ENCODE results near the gene ABCG1.

ABCG1 gene

DNA sequence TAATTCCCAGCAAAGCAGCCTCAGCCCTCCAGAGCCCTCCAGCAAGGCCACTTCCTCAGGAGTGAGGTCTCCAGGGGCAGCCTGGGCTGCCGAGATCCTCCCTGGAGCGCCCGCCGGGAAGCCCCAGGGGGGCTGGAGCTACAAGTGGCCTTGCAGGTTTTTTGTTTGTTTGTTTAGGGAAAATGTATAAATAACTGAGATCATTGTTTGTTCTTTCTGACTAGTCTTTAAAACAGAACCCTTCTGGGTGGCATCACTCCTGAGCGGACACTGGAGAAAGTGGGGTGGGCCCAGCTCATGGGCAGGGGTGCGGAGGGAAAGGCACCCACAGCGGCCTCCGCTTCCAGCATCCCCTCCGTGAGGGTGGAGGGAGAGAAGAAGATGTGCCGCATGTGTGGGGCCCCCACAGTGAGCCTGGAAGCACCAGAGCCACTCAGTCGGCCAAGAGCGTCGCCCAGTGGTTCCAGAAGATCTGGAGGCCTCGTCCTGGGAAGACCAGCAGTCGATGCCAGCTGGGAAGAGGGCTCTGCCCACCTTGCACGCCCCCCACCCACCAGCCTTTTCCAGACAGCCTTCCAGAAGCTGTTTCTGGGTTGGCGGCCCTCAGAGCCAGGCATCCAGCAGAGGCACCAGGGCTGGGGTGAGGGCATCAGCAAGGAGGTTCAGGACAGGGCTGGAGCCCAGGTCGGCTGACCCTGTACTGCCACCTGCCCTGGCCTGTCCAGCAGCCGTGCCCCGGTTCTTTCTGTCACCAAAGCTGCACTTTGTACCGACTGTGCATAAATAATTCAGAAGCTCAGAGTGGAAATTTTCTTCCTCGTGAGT is 61.6 kb downstream of the ABCG1 start:
- H3K4me3 ChIP-seq (ENCODE audit: low read depth, low read length): no peak overlapping the region
- TF ChIP-seq, protein P1, sequence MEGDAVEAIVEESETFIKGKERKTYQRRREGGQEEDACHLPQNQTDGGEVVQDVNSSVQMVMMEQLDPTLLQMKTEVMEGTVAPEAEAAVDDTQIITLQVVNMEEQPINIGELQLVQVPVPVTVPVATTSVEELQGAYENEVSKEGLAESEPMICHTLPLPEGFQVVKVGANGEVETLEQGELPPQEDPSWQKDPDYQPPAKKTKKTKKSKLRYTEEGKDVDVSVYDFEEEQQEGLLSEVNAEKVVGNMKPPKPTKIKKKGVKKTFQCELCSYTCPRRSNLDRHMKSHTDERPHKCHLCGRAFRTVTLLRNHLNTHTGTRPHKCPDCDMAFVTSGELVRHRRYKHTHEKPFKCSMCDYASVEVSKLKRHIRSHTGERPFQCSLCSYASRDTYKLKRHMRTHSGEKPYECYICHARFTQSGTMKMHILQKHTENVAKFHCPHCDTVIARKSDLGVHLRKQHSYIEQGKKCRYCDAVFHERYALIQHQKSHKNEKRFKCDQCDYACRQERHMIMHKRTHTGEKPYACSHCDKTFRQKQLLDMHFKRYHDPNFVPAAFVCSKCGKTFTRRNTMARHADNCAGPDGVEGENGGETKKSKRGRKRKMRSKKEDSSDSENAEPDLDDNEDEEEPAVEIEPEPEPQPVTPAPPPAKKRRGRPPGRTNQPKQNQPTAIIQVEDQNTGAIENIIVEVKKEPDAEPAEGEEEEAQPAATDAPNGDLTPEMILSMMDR (IDR thresholded peaks at IDR 0.05; ENCODE audit: low read depth, low read length): no peak

DNA sequence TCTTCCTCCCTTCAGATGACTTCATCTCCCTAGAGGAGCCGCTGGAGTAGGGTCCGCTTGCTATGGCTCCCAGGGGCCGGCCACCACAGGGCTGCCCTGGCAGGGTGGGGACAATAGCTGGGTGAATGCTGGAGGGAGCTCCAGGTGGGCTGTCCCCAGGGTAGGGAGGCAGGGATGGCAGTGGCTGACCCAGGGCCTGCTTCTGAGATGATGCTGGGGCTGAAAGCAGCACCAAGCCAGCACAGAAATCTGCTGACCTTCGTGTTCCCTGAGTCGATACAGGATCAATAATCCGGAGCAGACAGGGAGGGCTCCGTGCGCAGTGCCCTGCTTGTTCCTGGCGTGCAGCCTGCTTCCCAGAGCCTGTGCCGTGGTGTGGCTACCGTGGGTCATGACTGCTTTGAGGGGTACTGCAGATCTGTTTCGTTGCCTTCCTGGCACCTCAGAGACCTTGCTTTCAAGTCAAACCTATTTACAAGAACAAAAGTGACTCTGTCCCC is 62.3 kb downstream of the ABCG1 start:
- no peak overlapping the region for H3K4me3 ChIP-seq (ENCODE audit: low read depth, low read length)
- TF ChIP-seq, protein P1 (IDR thresholded peaks at IDR 0.05; ENCODE audit: low read depth, low read length): no peak

DNA sequence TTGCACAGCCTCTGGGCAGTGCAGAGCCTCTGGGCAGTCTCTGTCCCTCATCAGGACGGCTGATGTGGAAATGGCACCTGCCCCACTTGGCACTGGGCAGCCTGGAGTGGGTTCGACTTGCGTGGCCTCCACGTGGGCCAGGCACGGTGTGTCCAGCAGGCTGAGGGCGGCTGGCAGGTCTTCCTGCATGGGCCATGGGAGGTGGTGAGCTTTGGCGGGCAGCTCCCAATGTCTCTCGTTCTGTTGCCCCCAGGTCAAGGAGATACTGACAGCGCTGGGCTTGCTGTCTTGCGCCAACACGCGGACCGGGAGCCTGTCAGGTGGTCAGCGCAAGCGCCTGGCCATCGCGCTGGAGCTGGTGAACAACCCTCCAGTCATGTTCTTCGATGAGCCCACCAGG is 63.1 kb downstream of the ABCG1 start:
- no peak overlapping the region for H3K4me3 ChIP-seq (ENCODE audit: low read depth, low read length)
- TF ChIP-seq, protein P1 (IDR thresholded peaks at IDR 0.05; ENCODE audit: low read depth, low read length): no peak

DNA sequence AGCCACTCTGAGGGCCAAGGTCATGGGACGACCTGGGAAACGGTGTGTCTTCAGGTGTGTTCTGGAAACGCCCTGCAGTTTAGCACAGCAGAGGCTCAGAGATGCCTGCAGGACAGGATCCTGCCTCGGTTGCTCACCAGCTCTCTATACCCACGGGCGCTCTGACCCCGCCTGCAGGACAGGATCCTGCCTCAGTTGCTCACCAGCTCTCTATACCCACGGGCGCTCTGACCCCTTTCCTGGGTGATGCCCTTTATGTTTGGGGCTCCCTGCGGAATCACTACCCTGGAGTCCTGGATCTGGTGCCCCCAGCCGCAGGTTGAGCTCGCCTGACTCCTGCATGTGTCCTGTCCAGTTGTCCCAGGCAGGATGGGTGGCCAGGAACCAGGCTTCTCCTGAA is 63.8 kb downstream of the ABCG1 start:
- TF ChIP-seq, protein P1 (IDR thresholded peaks at IDR 0.05; ENCODE audit: low read depth, low read length): no peak
- H3K4me3 ChIP-seq (ENCODE audit: low read depth, low read length): no peak overlapping the region

DNA sequence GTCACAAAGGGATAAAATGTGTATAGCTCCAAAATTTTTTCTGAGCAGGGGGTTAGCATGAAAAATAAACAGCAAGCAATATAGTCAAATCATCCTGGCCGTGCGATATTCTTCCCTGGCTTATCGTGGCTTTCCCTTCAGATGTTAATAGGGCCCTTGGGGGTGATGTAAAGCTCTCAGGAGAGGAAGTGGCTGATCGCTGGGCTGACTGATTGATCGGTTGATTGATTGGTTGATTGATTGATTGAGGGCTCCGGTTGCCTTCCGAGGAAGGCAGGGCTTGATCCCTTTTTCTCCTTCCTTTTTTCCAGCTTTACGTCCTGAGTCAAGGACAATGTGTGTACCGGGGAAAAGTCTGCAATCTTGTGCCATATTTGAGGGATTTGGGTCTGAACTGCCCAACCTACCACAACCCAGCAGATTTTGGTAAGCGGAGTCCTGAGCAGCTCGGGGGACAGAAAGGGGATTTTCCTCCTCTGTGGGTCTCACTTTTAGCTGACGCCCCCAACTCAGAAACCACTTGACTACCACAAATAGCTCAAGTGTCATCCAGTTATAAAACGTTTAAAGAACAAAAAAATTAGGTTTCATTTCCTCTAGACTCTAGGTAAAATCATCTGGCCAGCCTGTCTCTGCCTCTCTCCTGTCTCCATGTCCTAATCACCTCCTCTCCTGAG is 66.8 kb downstream of the ABCG1 start:
- TF ChIP-seq, protein P1 (IDR thresholded peaks at IDR 0.05; ENCODE audit: low read depth, low read length): no peak
- H3K4me3 ChIP-seq (ENCODE audit: low read depth, low read length): no peak overlapping the region

DNA sequence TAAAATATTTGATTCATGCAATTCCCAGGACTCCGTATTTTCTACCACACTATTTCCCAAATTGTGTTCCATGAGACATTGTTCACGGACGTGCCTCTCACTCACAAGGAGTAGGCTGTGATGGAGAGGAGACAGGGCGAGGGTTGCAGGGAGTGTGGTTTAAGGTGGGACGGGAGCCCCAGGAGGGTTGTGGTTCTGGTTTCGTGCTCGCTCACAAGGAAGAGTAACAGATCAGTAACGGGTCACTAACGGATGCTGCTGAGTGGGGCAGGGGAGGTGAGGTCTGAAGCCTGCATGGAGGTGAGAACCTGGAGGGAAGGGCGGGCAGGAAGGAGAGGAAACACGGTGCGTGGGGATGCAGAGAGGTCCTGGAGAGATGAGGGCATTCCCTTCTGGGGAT is 67.5 kb downstream of the ABCG1 start:
- TF ChIP-seq, protein P1 (IDR thresholded peaks at IDR 0.05; ENCODE audit: low read depth, low read length): no peak
- no peak overlapping the region for H3K4me3 ChIP-seq (ENCODE audit: low read depth, low read length)
